Mucosa of descending colon (tissue), 3 donors: Measurements from ENCODE around the gene PCTP. TPM values are rescaled to one million over a fixed set of nuclear protein-coding genes. Genes with fewer than 3 reads are reported as not detected.

Experiments used
- ATAC-seq: fragments of 200-7000 bp; cut with Tn5 transposase; one replicate; pipeline ENCODE4 v1.9.1; 2020; ENCODE audit warnings: mild to moderate bottlenecking, moderate library complexity
- DNase-seq, 3 donors: peaks; one replicate each; pipeline ENCODE4 v3.0.0-alpha.2; 2020
- H3K36me3 ChIP-seq: fragments of 200-600 bp; one replicate; pipeline ENCODE4 v1.8.0; 2021; ENCODE audit warnings: low read depth, mild to moderate bottlenecking
- H3K4me1 ChIP-seq: fragments of 200-600 bp; one replicate; pipeline ENCODE4 v1.8.0; 2021; ENCODE audit warnings: low read depth, mild to moderate bottlenecking
- H3K4me3 ChIP-seq: fragments of 200-600 bp; one replicate; pipeline ENCODE4 v1.8.0; 2021; ENCODE audit warnings: mild to moderate bottlenecking
- H3K9me3 ChIP-seq: fragments of 200-600 bp; one replicate; pipeline ENCODE4 v1.8.0; 2021; ENCODE audit warnings: mild to moderate bottlenecking
- intact Hi-C, 2 donors: fragments of 100-400 bp; cut with DNase I in 1 of 2; cut with micrococcal nuclease in 1 of 2; formaldehyde crosslinking; loops; one replicate each; pipeline versions ENCODE4 v1.11.0 to v1.11.1; 2022; cut with DNase I, micrococcal nuclease
- total RNA-seq, 3 donors: library from RNA; stranded (reverse); fragmentation: NEBNext Ultra II Directional in 2 of 3; extraction: Animal tissue kit (Norgen Biotek cat#: 25700) in 2 of 3; gene quantifications; one replicate each; pipeline versions ENCODE4 v1.2.1 to v1.2.4, GENCODE V29; 2021 to 2023
- TF ChIP-seq, protein P1 (sequence below): fragments of 200-600 bp; IDR thresholded peaks from one replicate; pipeline ENCODE4 v1.8.0; 2022; ENCODE audit warnings: antibody characterized with exemption, mild to moderate bottlenecking
- donor health status: DM: no; HTN: no; CAD: no; lungs with moderate emphysema.
- donor health status: DM: no; HTN: no; CAD: no.
- donor health status: DM: no; HTN: yes; CAD: no.

Gene PCTP
- total RNA-seq, 3 donors from 2014 or later: 25.8 to 41.2 (median 28.6) TPM

DNA sequence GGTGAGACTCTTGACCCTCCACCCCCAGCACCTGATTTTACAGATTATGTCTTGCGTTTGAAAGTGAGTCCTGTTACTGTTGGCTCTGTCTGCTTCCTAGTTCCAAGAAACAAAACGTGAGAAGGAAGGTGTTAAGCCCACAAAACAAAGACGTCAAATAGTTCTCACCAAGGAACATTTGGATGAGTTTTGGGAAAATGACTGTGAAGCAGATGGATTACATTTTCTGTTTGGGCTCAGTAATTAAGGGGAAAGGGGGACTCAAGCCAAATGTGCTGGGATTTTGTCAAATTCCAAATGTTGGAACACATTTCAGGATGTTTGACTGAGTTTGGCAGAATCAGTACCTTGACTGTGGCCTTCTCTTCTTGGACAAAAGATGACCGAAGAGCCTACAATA, 71.2 kb downstream of the PCTP start:
- TF ChIP-seq, protein P1, sequence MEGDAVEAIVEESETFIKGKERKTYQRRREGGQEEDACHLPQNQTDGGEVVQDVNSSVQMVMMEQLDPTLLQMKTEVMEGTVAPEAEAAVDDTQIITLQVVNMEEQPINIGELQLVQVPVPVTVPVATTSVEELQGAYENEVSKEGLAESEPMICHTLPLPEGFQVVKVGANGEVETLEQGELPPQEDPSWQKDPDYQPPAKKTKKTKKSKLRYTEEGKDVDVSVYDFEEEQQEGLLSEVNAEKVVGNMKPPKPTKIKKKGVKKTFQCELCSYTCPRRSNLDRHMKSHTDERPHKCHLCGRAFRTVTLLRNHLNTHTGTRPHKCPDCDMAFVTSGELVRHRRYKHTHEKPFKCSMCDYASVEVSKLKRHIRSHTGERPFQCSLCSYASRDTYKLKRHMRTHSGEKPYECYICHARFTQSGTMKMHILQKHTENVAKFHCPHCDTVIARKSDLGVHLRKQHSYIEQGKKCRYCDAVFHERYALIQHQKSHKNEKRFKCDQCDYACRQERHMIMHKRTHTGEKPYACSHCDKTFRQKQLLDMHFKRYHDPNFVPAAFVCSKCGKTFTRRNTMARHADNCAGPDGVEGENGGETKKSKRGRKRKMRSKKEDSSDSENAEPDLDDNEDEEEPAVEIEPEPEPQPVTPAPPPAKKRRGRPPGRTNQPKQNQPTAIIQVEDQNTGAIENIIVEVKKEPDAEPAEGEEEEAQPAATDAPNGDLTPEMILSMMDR: no peak
- ATAC-seq (no peak), DNase-seq (no peak)
- Histone ChIP-seq H3K36me3 (no peaks in the 10 kb centered on the region), H3K9me3 (peaks cover 10% of the 10 kb centered on the region), H3K4me1 (no peaks in the 10 kb centered on the region), H3K4me3 (no peak overlapping the region)
- intact Hi-C loops: no loop called here

DNA sequence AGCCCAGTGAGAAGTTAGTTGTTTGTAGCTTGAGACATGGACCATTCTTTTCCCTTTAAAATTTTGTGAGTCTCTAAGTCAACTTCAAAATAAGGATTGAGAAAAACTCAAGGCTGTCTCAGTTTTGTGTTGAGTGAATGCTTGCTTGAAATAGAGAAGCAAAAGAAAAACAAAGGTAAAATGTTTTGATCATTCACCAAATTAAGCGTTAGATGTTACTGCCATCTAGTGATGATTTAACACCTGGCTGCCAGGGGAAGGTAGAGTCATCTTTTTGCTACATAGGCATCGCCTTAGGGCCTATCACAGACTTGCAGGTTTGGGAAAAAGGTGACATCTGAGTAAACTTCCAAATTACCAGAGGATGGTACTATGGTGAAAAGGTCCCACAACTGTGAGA, 74.4 kb downstream of the PCTP start:
- no peak for DNase-seq
- no peak for ATAC-seq
- TF ChIP-seq, protein P1: no peak
- Histone ChIP-seq H3K4me3 (no peak overlapping the region), H3K9me3 (peaks cover 8% of the 10 kb centered on the region), H3K36me3 (no peaks in the 10 kb centered on the region), H3K4me1 (no peaks in the 10 kb centered on the region)
- intact Hi-C loops: no loop called here

Other genes starting within 250 kb of the PCTP start
- not detected for gene SMIM36, start 239.6 kb upstream of the PCTP start, total RNA-seq
- gene TMEM100, start 28.2 kb upstream of the PCTP start, total RNA-seq: 10 to 100 TPM in 1 of 3 donors, 1 to 10 TPM in 2; 2.8 to 14.2 (median 7.5) TPM